ENCODE data around the gene SETSIP.
"Not testable (repeated sequence)": the region's sequence is repeated elsewhere in the genome, so short reads cannot be mapped to it uniquely, and the experiment has no call there.

SETSIP gene

DNA sequence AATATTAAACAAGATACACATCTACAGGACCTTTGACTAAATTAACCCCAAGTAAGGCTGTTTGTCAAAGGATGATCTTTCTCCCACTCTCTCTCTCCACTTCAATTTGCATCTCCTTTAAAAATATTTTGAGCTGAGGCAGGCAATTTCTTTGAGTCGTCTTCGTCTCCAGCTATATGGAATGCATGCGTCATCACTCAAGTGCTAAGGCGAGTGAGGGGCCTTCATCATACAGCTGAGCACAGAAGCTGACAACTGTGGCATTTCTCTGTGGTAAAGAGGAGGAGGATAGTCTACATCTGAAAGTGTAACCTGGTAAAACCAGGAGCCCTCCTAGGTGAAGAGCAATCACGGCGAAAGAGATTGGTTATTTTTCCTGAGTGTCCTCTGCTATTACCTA, 37.8 kb downstream of the SETSIP start:
- Histone ChIP-seq H3K9ac (ENCODE audit: insufficient read length, low read depth) (no peak overlapping the region), H3K36me3 (ENCODE audit: insufficient read depth, insufficient read length, low read length) (no peaks in the 10 kb centered on the region), H3K9me3 (ENCODE audit: insufficient read depth, low read length) (no peaks in the 10 kb centered on the region), H3K27me3 (ENCODE audit: insufficient read depth, insufficient read length) (no peaks in the 10 kb centered on the region), H3K4me1 (ENCODE audit: insufficient read depth, insufficient read length) (no peaks in the 10 kb centered on the region), H3K4me3 (ENCODE audit: insufficient read length, low read depth) (no peak overlapping the region)
- no peak for TF ChIP-seq YY1 (IDR thresholded peaks at IDR 0.05; ENCODE audit: insufficient read depth, insufficient read length)
- TF ChIP-seq SUZ12 (IDR thresholded peaks at IDR 0.05; ENCODE audit: extremely low read depth, insufficient read depth, insufficient read length), result no peak
- no peak for TF ChIP-seq ZNF274 (IDR thresholded peaks at IDR 0.05; ENCODE audit: low read depth, low read length)
- no peak for DNase-seq (ENCODE audit: low read depth, low spot score)

DNA sequence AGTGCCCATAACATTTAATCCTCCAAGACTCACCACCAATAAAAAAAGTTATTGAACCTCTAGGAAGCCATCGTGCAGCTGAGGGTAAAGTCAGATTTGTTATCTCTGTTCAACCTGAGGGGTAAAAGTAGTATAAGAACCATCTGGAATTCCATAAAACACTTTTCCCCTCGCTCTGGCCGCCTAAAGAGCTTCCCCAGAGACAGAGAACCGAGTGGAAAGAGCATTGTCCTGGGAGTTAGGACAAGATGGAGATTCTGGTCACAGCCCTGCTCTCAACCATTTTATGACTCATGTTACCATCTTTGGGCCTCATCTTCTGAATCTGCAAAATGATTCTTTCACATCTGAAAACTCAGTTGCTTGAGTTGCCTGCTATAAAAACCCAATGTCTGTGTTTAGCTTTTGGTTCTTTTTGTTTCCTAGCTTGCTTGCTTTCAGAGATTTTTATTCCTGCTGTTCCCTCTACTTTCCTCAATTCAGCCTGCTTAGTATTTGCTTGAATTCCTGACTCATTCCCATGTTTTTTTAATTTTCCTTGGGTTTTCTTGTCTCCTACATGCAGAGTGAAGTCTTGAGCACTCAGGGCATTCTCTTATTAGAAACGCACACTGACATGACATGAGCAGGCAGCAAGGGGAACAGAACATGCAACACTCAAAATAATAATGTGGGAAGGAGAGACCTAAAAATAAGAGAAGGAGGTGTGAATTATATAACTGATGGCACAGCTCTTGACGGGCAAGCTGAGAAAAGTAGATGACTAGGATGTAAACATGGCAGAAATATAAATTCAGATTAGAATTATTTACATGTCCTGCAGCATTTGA, 43.7 kb downstream of the SETSIP start:
- H3K4me3 ChIP-seq (ENCODE audit: insufficient read length, low read depth), result no peak overlapping the region
- no peak overlapping the region for H3K9ac ChIP-seq (ENCODE audit: insufficient read length, low read depth)
- TF ChIP-seq YY1 (IDR thresholded peaks at IDR 0.05; ENCODE audit: insufficient read depth, insufficient read length) (no peak), SUZ12 (IDR thresholded peaks at IDR 0.05; ENCODE audit: extremely low read depth, insufficient read depth, insufficient read length) (no peak), ZNF274 (IDR thresholded peaks at IDR 0.05; ENCODE audit: low read depth, low read length) (no peak)
- H3K36me3 ChIP-seq (ENCODE audit: insufficient read depth, insufficient read length, low read length), result no peaks in the 10 kb centered on the region
- no peak for DNase-seq (ENCODE audit: low read depth, low spot score)
- peaks cover 12% of the 10 kb centered on the region for H3K27me3 ChIP-seq (ENCODE audit: insufficient read depth, insufficient read length)
- no peaks in the 10 kb centered on the region for H3K4me1 ChIP-seq (ENCODE audit: insufficient read depth, insufficient read length)
- peaks cover 7% of the 10 kb centered on the region; the same call in 1 of the 2 replicates for H3K9me3 ChIP-seq (ENCODE audit: insufficient read depth, low read length)

DNA sequence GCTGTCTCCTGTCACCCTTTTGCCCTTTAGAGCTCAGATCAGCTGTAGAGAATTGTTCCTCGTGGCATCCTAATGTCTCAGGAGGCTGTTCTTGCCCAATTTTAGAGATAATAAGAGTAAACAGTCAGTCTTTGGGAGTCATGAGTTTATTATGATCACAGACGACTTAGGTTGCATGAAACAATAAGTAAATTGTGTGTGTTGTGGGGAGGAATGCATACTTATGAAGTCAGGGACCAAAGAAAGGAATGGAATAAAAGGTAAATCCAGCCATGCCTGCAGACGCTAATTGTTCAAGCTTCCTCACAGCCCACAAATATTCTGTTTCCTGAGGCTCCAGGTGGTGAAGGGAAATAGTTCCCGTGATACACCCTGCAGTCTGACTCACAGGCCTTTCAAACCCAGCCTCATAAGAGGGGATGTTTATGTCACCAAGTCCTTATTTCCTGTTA, 44.5 kb downstream of the SETSIP start:
- Histone ChIP-seq H3K27me3 (ENCODE audit: insufficient read depth, insufficient read length) (peaks cover 12% of the 10 kb centered on the region), H3K36me3 (ENCODE audit: insufficient read depth, insufficient read length, low read length) (no peaks in the 10 kb centered on the region), H3K4me1 (ENCODE audit: insufficient read depth, insufficient read length) (no peaks in the 10 kb centered on the region), H3K9me3 (ENCODE audit: insufficient read depth, low read length) (peaks cover 8% of the 10 kb centered on the region; the same call in 1 of the 2 replicates), H3K4me3 (ENCODE audit: insufficient read length, low read depth) (peak overlapping the region; percentile 79), H3K9ac (ENCODE audit: insufficient read length, low read depth) (peak overlapping the region; percentile 85)
- DNase-seq (ENCODE audit: low read depth, low spot score), result no peak
- no peak for TF ChIP-seq YY1 (IDR thresholded peaks at IDR 0.05; ENCODE audit: insufficient read depth, insufficient read length)
- TF ChIP-seq SUZ12 (IDR thresholded peaks at IDR 0.05; ENCODE audit: extremely low read depth, insufficient read depth, insufficient read length), result no peak
- TF ChIP-seq ZNF274 (IDR thresholded peaks at IDR 0.05; ENCODE audit: low read depth, low read length), result no peak

DNA sequence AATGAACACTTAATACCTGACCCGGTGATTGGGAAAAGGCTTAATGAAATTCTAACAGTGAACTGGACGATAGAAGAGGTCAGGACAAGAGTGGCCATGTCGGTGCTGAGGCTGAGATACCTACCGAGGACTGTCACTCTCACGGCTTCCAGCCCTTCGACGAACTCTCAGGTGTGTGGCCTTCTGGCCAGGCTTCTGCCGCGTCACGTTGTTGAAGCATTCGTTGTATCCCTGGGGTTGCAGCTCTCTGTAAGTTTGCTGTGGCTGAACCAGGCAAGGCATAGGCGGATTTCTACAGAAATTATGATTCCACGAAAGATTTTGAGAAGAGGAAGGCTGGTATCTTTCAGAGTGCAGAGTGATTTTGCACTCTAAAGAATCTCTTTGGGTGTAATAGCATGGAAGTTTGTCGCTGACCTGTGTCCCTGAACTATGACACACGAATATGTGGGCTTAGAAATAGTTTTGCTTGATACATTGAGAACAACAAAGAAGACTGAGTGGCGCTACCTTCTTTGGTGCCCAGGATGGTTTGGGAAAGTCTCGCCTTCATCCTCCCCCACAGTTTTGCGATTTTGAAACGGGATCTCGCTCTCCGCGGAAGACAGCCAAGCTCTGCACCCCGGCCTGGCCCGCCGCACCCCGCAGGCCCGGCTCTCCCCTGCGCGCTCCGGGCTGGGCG, 45.8 kb downstream of the SETSIP start:
- Histone ChIP-seq H3K36me3 (ENCODE audit: insufficient read depth, insufficient read length, low read length) (no peaks in the 10 kb centered on the region), H3K4me1 (ENCODE audit: insufficient read depth, insufficient read length) (no peaks in the 10 kb centered on the region), H3K9me3 (ENCODE audit: insufficient read depth, low read length) (peaks cover 9% of the 10 kb centered on the region), H3K4me3 (ENCODE audit: insufficient read length, low read depth) (peak overlapping the region; percentile 79), H3K27me3 (ENCODE audit: insufficient read depth, insufficient read length) (peaks cover 12% of the 10 kb centered on the region), H3K9ac (ENCODE audit: insufficient read length, low read depth) (peak overlapping the region; percentile 85)
- TF ChIP-seq SUZ12 (IDR thresholded peaks at IDR 0.05; ENCODE audit: extremely low read depth, insufficient read depth, insufficient read length), result no peak
- TF ChIP-seq YY1 (IDR thresholded peaks at IDR 0.05; ENCODE audit: insufficient read depth, insufficient read length), result no peak
- TF ChIP-seq ZNF274 (IDR thresholded peaks at IDR 0.05; ENCODE audit: low read depth, low read length), result no peak
- no peak for DNase-seq (ENCODE audit: low read depth, low spot score)

DNA sequence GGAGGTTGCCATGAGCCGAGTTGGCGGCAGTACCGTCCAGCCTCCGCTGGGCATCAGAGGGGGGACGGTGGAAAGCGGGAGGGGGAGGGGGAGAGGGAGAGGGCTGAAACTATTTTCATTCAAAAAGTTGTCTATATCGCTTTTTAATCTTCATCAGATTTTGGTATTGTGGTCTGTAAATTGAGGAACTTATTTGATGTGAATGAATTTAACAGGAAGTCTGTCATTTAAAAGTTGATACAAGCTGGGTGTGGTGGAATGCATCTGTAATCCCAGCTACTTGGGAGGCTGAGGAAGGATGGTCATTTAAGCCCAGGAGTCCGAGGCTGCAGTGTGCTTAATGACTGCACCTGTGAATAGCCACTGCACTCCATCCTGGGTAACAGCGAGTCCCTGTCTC, 48.4 kb downstream of the SETSIP start:
- no peaks in the 10 kb centered on the region for H3K4me1 ChIP-seq (ENCODE audit: insufficient read depth, insufficient read length)
- no peak for DNase-seq (ENCODE audit: low read depth, low spot score)
- H3K36me3 ChIP-seq (ENCODE audit: insufficient read depth, insufficient read length, low read length), result no peaks in the 10 kb centered on the region
- peaks cover 12% of the 10 kb centered on the region for H3K27me3 ChIP-seq (ENCODE audit: insufficient read depth, insufficient read length)
- no peak overlapping the region for H3K4me3 ChIP-seq (ENCODE audit: insufficient read length, low read depth)
- H3K9me3 ChIP-seq (ENCODE audit: insufficient read depth, low read length), result peaks cover 13% of the 10 kb centered on the region
- TF ChIP-seq ZNF274 (IDR thresholded peaks at IDR 0.05; ENCODE audit: low read depth, low read length), result no peak
- TF ChIP-seq YY1 (IDR thresholded peaks at IDR 0.05; ENCODE audit: insufficient read depth, insufficient read length), result no peak
- no peak for TF ChIP-seq SUZ12 (IDR thresholded peaks at IDR 0.05; ENCODE audit: extremely low read depth, insufficient read depth, insufficient read length)
- no peak overlapping the region for H3K9ac ChIP-seq (ENCODE audit: insufficient read length, low read depth)

DNA sequence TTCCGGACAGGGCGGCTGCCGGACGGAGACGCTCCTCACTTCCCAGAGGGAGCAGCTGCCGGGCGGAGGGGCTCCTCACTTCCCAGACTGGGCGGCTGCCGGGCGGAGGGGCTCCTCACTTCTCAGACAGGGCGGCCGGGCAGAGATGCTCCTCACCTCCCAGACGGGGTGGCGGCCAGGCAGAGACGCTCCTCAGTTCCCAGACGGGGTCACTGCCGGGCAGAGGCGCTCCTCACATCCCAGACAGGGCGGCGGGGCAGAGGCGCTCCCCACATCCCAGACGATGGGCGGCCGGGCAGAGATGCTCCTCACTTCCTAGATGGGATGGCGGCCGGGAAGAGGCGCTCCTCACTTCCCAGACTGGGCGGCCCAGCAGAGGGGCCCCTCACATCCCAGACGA, 49.2 kb downstream of the SETSIP start:
- H3K9ac ChIP-seq (ENCODE audit: insufficient read length, low read depth); H3K4me1 ChIP-seq (ENCODE audit: insufficient read depth, insufficient read length); H3K36me3 ChIP-seq (ENCODE audit: insufficient read depth, insufficient read length, low read length); H3K4me3 ChIP-seq (ENCODE audit: insufficient read length, low read depth); DNase-seq (ENCODE audit: low read depth, low spot score): not testable (repeated sequence)
- peaks cover 13% of the 10 kb centered on the region for H3K9me3 ChIP-seq (ENCODE audit: insufficient read depth, low read length)
- peaks cover 12% of the 10 kb centered on the region for H3K27me3 ChIP-seq (ENCODE audit: insufficient read depth, insufficient read length)

Data from NT2/D1 (cell line).